Superior temporal gyrus (tissue), 1 donor: ENCODE results near the gene CTPS1.

Source experiments
- DNase-seq: peaks from one replicate; pipeline ENCODE4 v3.0.0-alpha.2; 2016; ENCODE audit errors: extremely low spot score

Gene CTPS1

DNA sequence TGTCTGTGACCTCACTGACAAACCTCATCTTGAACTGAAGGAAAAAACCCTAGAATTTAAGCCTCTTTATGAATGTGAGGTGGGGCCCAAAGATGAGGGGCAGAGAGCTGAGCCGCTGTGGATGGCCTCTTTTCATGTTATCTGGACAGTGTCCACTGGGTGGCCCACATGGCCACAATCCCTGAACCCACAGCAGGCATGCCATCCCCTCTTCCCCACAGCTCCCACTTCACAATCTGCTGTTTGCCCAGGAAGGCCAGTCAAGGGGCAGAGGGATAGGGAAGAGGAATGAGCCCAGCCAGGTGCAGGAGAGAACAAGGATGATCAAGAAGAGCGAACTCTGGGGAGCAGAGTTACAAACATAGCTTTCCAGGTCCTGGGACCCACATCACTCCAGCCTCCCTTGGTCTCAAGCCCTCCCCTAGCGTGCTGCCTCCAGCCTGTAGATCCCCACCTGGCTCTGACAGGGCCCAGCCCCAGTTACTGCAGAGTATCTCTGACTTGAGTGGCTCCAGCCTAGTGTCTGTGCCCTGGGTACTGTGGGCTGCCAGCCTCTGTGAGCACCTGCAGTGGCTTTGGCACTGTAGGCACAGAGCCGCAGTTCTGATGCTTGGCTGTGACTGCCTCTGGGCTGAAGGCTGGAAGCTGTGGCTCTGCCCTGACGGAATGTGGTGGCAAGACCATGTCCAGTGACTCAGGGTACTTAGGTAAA is 43.9 kb downstream of the CTPS1 start:
- no peak for DNase-seq

DNA sequence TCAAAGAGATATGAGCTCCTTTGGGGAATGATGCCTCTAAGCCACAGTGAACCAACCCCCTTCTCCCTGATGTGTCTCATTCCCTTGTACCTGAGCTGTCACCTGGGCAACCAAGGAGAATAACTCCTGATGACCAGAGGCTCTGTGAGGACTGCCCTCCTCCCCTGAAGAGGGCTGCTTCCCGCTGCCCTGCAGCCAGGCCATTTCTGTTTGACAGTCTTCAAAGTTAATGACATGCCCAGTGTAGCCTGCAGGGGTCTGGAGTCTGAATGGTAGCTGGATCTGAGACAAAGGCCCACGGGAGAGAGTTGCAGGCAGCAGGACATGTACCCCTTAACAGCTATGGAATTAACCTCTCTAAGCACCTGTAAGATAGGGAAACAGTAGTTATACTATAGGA is 45.5 kb downstream of the CTPS1 start:
- DNase-seq: no peak

DNA sequence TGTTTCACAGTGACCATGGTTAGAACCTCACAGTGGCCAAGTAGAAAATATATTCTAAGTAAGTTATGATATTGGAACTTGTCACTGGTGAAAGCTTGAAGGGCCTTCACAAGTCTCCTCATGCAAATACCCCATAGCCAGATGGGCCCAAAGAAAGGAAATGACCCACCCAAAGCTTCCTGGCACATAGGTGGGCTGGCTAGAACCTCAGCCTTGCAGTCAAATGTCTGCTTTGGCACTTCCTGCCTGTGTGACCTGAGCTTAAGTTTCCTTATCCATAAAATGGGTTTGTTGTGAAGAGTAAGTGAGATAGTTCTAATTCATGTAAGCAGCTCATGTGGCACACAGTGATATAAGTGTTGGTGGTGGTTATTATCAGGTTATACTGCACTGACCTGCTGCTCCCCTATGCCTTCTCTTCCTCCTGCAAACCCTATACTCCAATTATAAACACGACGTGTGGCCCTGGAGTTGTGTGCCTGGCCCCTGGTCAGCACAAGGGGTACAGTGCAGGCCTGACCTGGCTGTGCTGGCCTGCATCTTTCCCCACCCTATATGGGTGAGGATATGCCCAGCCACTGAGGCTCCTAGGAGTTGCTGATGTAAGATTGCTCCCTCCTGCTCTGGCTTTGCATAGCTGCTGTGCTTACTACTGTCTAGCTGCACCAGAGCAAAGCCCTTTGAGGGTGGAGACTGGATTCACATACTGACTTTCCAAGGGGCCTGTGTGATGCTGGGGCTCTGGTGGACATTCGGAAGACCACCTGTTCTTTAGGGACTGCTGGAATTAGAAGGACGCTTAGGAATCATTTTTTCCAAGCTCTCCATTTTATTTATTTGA is 46.7 kb downstream of the CTPS1 start:
- DNase-seq: no peak

DNA sequence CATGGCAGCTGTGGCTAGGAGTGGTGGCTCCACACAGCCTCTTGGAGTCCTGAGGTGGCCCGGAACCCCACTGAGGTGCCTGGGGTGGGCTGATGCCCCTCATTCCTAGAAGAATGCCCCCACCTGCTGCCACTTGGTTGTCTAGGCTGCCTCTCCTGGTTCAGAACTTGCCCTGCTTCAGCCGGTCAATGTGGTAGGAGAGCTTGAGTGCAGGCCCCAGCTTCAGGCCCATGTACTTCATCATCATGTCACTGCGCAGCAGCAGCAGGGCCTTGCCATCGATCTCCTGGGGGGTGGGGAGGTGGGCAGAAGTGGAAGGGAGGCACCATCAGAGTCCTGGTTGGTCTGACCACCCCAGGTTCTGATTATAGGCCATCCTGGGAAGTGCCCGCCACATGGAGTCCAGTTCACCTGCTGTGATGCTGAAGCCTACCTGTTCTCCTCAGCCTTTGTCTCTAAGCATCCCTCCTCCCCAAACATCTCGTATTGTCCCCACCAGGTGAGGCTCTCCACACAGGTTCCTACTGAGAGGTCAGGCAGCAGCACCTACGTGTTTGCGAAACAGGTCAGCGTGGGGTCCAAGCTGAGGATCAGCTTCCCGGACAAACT is 48.6 kb downstream of the CTPS1 start:
- DNase-seq: no peak

DNA sequence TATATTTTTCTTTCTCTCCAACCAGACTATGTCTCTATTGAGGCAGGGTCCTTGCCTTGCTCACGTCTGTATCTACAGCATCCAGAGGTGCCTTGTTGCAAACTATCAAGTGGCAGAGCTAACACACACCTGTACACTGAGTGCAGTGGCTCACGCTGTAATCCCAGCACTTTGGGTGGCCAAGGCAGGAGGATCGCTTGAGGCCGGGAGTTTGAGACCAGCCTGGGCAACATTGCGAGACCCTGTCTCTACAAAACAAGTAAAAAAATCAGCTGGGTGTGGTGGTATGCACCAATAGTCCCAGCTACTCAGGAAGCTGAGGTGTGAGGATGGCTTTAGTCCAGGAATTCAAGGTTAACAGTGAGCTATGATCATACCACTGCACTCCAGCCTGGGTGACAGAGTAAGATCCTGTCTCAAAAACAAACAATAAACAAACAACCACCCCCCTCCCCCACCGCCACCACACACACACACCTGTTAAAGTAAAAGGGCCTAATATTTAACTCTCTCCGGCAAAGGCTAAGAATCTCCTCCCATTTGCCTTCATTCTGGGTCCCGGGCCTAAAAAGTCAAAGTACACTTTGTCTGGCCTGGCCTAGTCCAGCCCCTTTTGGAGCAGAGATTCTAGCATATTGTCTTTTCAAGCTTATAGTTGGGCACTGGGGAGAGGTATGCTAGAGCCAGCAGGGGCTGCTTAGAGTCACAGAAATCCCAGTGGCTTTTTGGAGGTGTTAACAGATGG is 51.5 kb downstream of the CTPS1 start:
- no peak for DNase-seq

DNA sequence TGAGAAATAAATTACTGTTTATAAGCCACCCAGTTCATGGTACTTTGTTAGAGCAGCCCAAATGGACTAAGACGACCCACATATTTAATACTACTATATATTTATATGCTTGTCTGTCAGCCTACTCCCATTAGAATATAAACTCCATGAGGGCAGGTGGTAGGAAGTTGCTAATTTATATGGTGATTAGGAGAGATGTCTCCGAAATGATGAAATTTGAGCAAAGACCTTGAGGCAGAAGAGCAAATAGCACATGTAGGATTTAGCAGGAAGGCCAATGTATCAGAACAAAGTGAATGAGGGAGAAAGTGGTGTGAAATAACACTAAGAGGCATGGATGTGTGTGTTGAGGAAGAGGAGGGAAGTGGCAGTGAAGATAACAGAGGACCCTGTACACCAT is 52.7 kb downstream of the CTPS1 start:
- no peak for DNase-seq

DNA sequence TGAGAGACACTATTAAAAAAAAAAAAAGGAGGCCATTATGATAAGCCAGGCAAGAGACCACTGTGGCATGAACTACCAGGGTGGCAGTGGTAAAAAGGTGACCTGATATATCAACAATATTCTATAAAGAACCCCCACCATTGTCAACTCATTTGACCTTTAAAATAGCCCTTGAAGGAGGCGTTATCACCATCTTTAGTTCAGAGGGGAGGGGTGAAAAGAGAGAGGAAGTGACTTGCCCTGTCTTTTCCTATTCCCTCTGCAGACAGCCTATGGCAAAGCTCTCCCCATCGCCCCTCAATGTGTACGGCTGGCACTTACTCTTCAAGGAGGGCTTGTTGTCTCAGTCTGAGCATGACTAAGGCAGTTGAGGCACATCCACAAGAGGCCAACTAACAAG is 53.8 kb downstream of the CTPS1 start:
- DNase-seq: no peak

DNA sequence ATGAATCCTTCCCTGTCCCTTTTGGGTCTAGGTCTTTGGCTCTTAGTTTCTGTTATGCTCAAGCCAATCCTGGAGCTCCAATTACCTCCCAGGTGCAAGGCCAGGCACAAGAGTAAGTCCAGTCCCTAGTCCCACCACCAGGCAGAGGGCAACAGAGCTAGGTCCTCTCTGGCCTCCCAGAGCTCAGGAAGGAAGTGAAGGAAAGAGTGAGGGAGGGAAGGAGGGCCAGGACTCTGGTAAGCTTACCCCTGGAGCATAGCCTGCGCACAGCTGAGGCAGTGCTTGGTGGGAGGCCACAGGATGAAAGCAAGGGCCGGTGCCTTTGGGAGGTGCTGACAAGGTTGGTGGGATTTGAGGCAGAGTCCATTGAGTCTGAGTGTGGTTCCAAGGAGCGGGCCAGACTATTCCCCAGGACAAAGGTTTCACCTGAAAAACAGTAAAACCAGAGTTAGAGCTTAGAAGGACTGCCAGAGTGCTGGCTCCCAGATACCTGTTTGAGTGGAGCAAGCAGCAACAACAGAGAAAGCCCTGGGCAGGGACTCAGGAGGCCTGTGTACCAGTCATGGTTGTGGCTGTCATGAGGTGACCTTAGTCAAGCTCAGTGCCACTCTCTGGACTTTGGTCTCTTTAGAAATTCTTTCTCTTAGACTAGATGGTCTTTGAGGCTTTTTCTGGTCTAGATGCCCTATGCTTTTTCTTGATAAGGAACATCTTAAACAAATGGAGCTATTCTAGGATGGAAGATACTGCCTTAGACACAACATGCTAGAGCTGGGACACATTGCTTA is 57.8 kb downstream of the CTPS1 start:
- no peak for DNase-seq

DNA sequence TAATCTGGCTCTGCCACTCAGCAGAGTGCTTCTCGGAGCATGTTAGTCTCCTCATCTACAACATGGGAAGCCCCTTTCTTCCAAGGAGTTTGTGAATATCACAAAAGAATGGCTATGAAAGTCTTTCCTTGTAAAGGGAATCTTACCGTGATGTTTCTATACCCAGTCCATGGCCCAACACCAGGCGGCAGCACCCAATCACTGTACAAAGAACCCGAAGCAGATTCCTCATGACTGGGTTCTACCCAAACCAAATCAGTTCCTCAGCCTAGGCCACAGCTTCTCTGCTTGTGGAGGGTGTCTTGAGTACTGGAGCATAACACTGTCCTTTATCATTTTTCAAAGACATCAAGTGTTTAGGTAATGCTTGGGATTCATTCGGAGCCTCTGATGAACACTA is 58.6 kb downstream of the CTPS1 start:
- no peak for DNase-seq

DNA sequence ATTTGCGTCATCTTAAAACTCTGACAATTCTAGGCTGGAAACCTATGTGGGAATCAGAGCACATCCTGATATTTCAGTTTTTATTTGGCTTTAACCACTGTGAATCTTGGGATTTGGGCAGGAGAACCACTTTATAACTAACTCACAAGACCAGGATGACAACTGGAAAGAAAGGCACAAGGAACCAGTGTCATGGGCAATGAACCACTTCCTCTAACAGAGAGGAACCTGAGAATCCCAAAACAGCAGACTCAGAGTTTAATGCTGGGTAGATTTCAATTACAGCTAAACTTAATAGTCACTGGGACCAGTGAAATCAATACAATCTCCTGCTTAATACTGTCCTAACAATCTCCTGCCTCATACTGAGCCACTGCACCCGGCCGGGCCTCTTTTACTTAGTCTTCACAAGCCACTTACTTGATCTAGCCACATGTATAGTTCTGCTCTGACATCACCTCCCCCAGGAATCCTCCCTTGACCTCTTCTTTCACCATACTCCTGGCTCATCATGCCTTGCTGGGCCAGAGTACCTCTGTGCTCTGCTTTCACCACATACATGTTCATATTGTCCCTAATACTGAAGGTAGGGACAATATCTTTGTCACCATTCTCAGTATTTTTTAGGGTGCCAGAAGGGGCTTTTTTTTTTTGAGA is 62.2 kb downstream of the CTPS1 start:
- no peak for DNase-seq

DNA sequence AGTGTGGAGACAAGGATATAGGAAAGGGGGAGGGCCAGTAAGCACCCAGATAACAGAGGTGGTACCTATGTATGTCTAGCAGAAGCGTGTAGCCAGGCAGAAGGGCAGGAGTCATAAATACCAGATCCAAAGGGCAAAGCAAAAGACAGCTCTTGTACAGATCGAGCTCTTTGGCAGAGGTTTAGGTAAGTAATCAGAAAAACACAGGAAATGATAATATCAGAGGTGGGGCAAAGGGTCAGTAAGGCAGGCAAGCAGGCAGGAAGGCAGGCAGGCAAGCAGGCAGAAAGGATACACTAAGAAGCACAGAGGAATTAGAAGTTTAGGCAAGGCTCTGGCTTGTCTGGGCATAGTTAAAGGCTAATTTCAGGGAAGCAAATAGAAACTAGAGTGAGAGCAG is 64.7 kb downstream of the CTPS1 start:
- no peak for DNase-seq

DNA sequence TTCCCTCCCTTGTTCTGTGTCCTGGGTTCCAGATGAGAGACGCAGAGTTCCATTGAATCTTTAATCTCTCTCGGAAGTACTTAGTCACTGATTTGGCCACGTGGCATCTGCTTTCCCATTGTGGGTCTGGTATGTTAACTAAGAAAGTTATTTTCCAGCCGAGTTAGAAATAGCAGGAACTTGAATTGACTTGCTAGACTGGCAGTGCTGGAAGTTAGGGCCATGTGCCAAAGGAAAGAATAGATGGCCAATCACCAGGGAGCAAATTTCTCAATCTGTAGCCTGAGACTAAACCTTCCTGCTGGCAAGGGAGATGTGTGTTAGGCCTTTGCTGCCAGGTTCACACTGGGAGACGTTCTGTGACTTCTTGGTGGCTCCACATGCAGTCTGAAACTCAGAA is 66.2 kb downstream of the CTPS1 start:
- DNase-seq: peak; percentile 22

DNA sequence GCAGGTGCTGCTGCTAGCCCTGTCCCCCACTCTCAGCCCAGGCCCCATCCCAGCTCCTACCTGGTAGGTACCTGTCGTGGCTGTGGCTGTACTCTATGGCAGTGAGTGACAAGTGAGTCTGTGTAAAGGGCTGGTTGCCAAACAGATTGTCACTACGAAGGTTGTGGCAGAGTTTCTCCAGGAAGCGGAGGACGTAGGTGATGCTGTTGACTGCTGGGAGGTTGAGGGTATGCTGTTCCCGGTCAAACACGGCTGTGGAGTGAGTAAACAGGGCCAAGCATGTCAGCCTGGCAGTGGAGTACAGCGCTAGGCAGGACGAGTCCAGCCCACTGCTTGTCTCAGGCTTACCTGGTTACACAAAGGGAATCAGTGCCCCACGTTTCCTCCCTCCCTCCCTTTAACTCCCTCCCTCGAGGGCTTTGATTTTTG is 66.9 kb downstream of the CTPS1 start:
- no peak for DNase-seq

DNA sequence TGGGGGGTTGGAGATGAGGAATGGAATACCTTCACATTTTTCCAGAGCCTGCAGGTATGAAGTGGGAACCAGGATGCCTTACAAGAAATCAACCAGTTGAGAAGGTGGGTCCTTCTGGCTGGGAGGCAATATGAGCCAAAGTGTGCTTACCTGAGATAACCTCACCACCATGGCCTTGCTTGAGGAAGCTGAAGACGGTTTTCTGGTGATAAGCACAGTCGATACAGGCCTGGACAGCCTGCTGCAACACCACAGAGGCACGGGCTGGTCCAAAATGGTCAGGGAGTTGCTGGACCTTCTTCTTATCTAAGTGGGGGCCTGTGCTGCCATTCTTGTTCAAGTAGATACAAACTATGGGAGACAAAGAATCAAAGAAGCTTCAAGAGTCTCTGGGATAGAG is 69.0 kb downstream of the CTPS1 start:
- DNase-seq: no peak

DNA sequence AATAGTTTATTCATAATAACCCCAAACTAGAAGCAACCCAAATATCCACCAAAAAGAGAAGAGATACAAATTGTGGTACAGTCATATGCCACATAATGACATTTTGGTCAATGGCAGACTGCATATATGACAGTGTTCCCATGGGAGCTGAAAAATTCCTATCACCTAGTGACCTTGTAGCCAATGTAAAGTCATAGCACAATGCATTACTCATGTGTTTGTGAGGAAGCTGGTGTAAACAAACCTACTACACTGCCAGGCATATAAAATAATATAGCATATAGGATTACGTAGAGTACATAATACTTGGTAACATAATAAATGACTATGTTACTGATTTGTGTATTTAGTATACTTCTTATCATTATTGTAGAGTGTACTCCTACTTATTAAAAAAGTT is 71.5 kb downstream of the CTPS1 start:
- DNase-seq: no peak

DNA sequence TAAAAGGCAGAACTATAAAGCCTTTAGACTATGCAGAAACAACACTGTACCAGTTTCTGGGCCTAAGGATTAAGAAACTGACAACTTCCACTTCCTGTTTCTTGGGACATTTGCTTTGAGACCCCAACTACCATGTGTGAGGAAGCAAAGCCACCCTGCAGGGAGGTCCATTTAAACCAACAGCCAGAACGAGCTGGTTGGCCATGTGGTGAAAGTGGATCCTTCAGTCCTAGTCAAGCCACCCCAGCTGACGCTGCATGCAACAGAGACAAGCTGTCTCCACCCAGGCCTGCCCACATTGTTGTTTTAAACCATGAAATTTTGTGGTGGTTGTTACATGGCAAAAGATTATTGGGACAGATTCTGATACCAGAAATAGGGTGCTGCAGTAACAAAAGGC is 73.8 kb downstream of the CTPS1 start:
- no peak for DNase-seq

DNA sequence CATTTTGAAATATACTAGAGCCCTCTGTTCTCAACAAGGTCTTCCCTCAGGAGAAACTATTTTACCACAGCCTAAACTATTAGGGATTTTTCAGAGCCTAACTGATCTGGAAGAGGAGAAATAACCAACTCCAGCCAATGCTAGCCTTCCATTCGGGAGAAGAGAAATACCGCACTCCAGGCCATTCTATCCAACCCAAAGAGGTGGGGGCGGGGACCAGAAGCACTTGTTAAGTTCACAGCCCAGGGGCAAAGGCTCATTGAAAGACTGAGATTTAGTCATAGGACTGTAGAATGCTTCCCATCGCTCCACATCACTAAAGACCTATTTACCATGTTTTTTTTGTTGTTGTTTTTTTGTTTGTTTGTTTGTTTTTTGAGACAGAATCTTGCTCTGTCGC is 77.4 kb downstream of the CTPS1 start:
- no peak for DNase-seq
